Osteocyte (in vitro differentiated cells): ENCODE results near the gene COMMD3. TPM values are rescaled to one million over a fixed set of nuclear protein-coding genes. Genes with fewer than 3 reads are reported as not detected.

Experiments used
- DNase-seq: peaks from one replicate; pipeline ENCODE4 v3.0.0; 2021; ENCODE audit warnings: mixed read lengths; ENCODE audit not compliant: unreplicated experiment; ENCODE audit errors: extremely low spot score
- H3K27ac Mint-ChIP-seq: one replicate; pipeline ENCODE4 v1.8.0; 2021; ENCODE audit warnings: mild to moderate bottlenecking, mixed read lengths; ENCODE audit not compliant: unreplicated experiment
- H3K27me3 Mint-ChIP-seq: one replicate; pipeline ENCODE4 v1.8.0; 2021; ENCODE audit warnings: mixed read lengths; ENCODE audit not compliant: unreplicated experiment
- H3K36me3 Mint-ChIP-seq: one replicate; pipeline ENCODE4 v1.8.0; 2021; ENCODE audit warnings: mixed read lengths; ENCODE audit not compliant: unreplicated experiment
- H3K4me1 Mint-ChIP-seq: one replicate; pipeline ENCODE4 v1.8.0; 2021; ENCODE audit warnings: mixed read lengths; ENCODE audit not compliant: unreplicated experiment
- H3K4me3 Mint-ChIP-seq: one replicate; pipeline ENCODE4 v1.8.0; 2021; ENCODE audit warnings: mild to moderate bottlenecking, moderate library complexity, mixed read lengths; ENCODE audit not compliant: unreplicated experiment
- H3K9me3 Mint-ChIP-seq: one replicate; pipeline ENCODE4 v1.8.0; 2021; ENCODE audit warnings: mixed read lengths; ENCODE audit not compliant: unreplicated experiment
- total RNA-seq: library from RNA; stranded (reverse); gene quantifications from 2 replicates; pipeline ENCODE4 v1.2.1, GENCODE V29; 2021
- TF ChIP-seq, protein P1 (sequence below): fragments of 200-600 bp; sonication (generic); IDR thresholded peaks from 2 replicates; pipeline ENCODE4 v1.5.0; 2021; ENCODE audit warnings: antibody characterized with exemption, mild to moderate bottlenecking, moderate library complexity

The COMMD3 gene
- total RNA-seq, 1 donor from 2014 or later: 69.1 TPM

DNA sequence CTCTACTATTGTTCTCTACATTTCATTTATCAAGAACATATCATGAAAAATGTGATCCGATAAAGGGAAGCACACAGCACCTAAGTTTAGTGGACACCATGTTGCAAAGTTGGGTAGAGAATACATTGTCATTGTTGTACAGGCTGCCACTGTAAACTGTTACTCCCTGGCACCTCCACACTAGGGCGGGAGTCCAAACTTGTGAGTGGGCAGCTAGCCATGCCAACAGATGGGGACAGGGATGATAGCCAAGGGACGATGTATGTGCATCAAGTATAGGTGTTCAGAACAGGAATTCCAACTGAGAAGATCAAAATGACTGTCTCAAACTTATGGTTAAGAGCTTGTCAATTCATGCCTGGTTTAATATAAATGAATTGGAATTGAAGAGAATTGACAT is 31.1 kb upstream of the COMMD3 start:
- Mint-ChIP-seq H3K4me3 (no peak overlapping the region), H3K9me3 (peaks cover 5% of the 10 kb centered on the region), H3K4me1 (no peaks in the 10 kb centered on the region), H3K27ac (no peak overlapping the region), H3K36me3 (no peaks in the 10 kb centered on the region), H3K27me3 (peaks cover 13% of the 10 kb centered on the region)
- TF ChIP-seq, protein P1, sequence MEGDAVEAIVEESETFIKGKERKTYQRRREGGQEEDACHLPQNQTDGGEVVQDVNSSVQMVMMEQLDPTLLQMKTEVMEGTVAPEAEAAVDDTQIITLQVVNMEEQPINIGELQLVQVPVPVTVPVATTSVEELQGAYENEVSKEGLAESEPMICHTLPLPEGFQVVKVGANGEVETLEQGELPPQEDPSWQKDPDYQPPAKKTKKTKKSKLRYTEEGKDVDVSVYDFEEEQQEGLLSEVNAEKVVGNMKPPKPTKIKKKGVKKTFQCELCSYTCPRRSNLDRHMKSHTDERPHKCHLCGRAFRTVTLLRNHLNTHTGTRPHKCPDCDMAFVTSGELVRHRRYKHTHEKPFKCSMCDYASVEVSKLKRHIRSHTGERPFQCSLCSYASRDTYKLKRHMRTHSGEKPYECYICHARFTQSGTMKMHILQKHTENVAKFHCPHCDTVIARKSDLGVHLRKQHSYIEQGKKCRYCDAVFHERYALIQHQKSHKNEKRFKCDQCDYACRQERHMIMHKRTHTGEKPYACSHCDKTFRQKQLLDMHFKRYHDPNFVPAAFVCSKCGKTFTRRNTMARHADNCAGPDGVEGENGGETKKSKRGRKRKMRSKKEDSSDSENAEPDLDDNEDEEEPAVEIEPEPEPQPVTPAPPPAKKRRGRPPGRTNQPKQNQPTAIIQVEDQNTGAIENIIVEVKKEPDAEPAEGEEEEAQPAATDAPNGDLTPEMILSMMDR: no peak
- no peak for DNase-seq

DNA sequence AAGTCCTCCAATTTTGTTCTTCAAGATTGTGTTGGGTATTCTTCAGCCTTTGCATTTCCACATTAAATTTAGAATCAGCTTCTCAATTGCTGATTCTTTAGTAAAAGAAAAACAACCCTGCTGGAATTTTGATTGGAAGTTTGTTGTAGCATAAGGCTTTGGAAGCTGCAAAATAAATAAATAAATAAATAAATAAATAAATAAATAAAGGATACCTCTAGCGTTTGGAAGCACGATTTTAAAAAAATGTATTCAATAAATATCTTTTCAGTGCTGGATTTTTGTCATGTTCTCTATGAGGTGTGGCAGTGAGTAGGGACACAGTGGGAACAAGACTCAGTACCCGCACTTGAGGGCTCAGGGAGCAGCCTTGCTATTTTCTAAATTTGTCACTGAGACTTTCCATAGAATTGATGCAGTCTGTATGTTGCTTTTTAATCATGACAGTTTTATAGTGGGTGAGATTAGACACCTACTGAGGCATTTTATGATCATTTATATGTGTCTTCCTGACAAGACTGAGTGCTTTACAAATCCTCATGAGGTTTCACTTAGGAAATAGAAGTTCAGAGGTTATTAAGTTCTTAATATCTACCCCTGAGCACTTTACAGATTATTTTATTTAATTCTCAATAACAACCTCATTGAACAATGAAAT is 22.3 kb upstream of the COMMD3 start:
- Mint-ChIP-seq H3K4me3 (no peak overlapping the region), H3K36me3 (no peaks in the 10 kb centered on the region), H3K9me3 (peaks cover 5% of the 10 kb centered on the region), H3K4me1 (no peaks in the 10 kb centered on the region), H3K27ac (no peak overlapping the region), H3K27me3 (peaks cover 30% of the 10 kb centered on the region)
- TF ChIP-seq, protein P1: no peak
- DNase-seq: no peak

DNA sequence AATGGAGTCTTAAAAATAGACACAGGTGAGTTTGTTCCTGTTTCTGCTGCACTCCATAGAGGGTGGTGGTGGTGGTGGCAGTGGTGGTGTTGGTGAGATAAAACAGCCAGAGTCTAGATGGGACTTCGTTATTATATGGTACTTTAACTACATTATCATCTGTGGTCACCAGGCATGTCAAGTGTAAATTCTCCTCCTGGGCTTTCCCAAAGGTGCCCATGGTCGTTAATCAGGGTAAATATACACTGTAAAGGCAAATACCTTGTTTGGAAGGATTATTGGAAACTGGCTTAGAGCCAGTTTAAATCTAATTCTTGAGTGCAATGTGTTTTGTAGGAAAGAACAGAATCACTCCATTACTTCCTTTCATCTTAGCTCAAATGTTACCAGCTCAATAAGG is 21.5 kb upstream of the COMMD3 start:
- no peaks in the 10 kb centered on the region for H3K4me1 Mint-ChIP-seq
- no peak for DNase-seq
- H3K36me3 Mint-ChIP-seq: no peaks in the 10 kb centered on the region
- H3K4me3 Mint-ChIP-seq: no peak overlapping the region
- peaks cover 25% of the 10 kb centered on the region for H3K27me3 Mint-ChIP-seq
- H3K9me3 Mint-ChIP-seq: peaks cover 3% of the 10 kb centered on the region
- no peak overlapping the region for H3K27ac Mint-ChIP-seq
- TF ChIP-seq, protein P1: no peak

DNA sequence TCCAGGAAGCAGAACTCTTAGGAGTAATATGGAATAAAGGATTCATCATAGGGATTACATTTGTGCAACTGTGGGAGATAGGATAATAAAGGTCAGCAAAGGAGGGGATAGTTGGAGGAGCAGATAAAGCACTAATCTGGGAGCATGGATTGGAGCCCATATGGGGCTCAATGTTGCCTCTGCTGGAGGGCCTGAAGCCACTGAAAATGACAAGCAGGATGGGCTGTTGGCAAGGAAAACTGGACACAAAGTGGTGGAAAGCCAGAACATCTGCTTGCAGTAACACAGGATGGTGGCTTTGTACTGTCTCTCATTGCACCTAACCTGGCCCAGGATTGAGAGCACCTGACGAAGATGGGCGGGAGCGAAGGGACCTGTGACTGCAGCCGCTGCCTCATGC is 15.0 kb upstream of the COMMD3 start:
- DNase-seq: no peak
- Mint-ChIP-seq H3K4me1 (peaks cover 7% of the 10 kb centered on the region), H3K27ac (no peak overlapping the region), H3K36me3 (no peaks in the 10 kb centered on the region), H3K4me3 (no peak overlapping the region), H3K9me3 (no peaks in the 10 kb centered on the region), H3K27me3 (peaks cover 16% of the 10 kb centered on the region)
- TF ChIP-seq, protein P1: no peak

DNA sequence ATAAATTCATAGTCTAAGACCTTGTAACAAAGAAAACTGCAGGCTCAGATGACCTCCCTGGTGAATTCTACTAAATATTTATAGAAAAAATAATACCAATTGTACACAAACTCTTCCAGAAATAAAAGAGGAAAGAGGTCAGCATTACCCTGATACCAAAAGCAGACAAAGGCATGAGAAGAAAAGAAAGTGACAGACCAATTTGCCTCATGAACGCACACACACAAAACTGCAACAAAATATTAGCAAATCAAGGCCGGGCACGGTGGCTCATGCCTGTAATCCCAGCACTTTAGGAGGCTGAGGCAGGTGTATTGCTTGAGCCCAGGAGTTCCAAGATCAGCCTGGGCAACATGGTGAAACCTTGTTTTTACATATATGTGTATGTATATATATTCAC is 12.7 kb upstream of the COMMD3 start:
- TF ChIP-seq, protein P1: no peak
- Mint-ChIP-seq H3K4me3 (no peak overlapping the region), H3K36me3 (no peaks in the 10 kb centered on the region)

More for the DNA sequence above, 12.7 kb upstream of the COMMD3 start:
- Mint-ChIP-seq H3K27me3 (no peaks in the 10 kb centered on the region), H3K4me1 (peaks cover 7% of the 10 kb centered on the region), H3K9me3 (no peaks in the 10 kb centered on the region), H3K27ac (no peak overlapping the region)
- no peak for DNase-seq
